NT2/D1 (cell line): ENCODE measurements around the gene CRACDL.

ENCODE experiments used
- SUZ12 ChIP-seq: IDR thresholded peaks from 2 replicates; pipeline ENCODE4 v1.6.1; 2011; ENCODE audit not compliant: insufficient read length, insufficient read depth; ENCODE audit errors: extremely low read depth
- YY1 ChIP-seq: IDR thresholded peaks from 2 replicates; pipeline ENCODE4 v1.6.1; 2011; ENCODE audit not compliant: insufficient read length, insufficient read depth
- ZNF274 ChIP-seq: IDR thresholded peaks from 2 replicates; pipeline ENCODE4 v1.6.1; 2011; ENCODE audit warnings: mild to moderate bottlenecking, low read depth, low read length

DNA sequence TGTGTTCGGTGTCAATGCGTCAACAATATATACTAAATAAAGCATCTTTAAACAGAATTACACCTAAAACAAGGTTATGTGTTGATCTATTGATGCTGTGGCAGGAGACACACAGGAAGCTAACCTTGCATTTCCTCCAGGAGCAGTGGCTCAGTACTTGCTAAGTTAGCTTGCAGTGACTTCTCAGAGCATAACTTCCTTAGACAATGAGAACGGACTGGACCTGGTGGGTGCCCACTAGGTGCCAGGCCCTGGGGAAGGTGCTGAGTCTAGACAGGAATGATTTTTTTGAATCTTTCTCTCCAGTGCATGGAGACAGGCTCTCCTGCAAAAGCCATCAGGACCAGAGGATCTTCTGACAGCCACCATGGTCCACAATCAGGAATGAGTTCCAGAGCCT is 131.3 kb downstream of the CRACDL start:
- TF ChIP-seq YY1, result no peak
- TF ChIP-seq SUZ12, result no peak
- no peak for TF ChIP-seq ZNF274
